Measurements from ENCODE around the gene STRA8.

STRA8 gene

GRCh38 chr7:135239263-135239662 lies 5.6 kb downstream of the STRA8 start:
- DNase-seq = no peak

- no peak for DNase-seq
Measured at GRCh38 chr7:135240441-135240840, 6.8 kb downstream of the STRA8 start.

GRCh38 chr7:135242096-135242684 lies 8.6 kb downstream of the STRA8 start:
- no peak for DNase-seq

DNA sequence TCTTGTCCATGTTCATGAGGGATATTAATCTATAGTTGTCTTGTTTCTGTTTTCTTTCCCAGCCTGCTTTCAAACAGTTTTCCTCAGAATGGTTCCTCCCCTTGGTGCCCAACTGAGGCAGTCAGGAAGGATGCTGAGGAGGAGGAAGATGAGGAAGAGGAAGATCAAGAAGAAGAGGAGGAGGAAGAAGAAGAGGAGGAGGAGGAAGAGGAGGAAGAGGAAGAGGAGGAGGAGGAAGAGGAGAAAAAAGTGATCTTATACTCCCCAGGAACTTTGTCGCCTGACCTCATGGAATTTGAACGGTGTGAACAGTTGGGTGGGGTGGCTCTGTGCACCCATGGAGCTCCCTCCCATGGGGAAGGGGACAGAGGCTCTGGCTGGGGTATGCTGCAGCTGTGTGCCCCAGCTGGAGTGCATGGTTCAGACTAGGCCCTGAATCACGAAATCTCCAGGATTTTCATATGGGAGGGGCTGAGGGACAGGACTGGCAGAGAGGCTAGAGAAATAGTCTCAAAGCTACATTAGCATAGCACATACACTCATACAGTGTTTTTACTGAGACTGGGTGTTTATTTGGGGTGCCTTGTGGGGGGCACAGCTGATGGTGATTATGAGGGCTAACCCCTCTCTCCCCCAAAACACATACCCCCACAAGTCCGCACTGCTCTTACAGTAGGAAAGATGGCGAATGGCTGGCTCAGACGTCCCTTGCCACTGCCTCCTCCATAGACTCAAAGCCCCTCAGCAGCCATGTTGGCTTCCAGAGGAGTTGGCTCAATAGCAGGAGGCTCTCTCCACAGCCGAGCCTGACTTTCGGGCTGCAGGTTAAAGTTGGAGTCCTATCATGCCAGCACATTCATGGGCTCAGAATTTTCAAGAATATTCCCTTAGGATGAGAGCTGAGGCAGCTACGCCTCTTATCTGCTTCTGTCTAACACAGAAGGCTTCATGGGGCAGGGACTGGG lies 11.9 kb downstream of the STRA8 start:
- DNase-seq = no peak

- DNase-seq = no peak
Measured at GRCh38 chr7:135246191-135246825, 12.7 kb downstream of the STRA8 start.

GRCh38 chr7:135247746-135248471 lies 14.3 kb downstream of the STRA8 start:
- no peak for DNase-seq

GRCh38 chr7:135248546-135248945 lies 14.9 kb downstream of the STRA8 start:
- no peak for DNase-seq

DNA sequence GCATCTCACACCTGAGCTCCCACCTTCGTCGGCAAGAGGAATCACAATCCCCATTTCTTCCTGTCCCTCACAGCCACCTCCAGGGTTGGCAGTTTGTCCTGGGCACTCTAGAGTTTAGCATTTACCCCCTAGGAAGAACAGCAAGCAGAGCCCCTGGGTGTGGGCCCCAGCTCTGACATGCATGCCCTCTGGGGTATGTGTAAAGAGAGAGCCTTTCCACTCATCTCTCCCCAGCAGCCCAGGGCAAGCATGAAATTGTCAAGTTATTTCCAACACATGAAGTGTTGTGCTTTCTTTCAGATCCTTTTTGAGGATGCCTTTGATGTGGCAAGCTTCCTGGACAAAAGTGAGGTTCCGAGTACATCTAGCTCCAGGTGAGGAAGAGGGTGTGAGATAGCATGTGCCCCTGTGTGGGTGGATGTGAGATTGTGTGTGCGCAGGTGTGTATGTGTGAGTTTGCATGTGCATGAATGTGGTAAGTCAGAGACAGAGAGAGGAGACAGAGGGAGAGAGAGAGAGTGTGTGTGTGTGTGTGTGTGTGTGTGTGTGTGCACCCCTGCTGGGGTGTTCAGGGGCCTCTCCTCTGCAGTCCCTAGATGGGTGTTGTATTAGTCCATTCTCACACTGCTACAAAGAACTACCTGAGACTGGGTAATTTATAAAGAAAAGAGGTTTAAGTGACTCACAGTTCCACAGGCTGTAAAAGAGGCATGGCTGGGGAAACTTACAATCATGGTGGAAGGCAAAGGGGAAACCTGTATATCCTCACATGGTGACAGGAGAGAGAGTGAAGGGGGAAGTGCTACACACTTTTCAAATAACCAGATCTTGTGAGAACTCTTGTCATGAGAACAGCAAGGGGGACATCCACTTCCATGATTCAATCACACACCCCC lies 18.1 kb downstream of the STRA8 start:
- DNase-seq = no peak

GRCh38 chr7:135253851-135254771 lies 20.5 kb downstream of the STRA8 start:
- DNase-seq = peak; percentile 72 to 91

DNA sequence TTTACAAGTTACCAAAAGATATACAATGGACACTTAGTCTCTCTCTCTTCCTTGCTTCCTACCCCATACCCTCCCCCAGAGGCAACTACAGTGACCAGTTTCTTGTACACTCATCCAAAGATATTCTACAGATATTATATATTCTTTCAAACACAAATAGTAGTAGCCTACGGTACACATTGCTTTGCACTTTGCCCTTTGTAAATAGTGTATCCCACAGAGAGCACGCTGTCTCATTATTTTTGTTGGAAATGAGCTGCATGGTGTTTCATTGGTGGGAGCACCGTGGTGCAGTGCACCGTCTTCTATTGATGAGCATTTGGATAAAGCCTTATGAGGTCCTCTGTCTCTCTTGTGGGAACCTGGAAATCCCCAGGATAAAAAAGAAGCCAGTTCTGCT lies 24.2 kb downstream of the STRA8 start:
- DNase-seq = no peak

- no peak for DNase-seq
Measured at GRCh38 chr7:135258585-135258984, 24.9 kb downstream of the STRA8 start.

DNA sequence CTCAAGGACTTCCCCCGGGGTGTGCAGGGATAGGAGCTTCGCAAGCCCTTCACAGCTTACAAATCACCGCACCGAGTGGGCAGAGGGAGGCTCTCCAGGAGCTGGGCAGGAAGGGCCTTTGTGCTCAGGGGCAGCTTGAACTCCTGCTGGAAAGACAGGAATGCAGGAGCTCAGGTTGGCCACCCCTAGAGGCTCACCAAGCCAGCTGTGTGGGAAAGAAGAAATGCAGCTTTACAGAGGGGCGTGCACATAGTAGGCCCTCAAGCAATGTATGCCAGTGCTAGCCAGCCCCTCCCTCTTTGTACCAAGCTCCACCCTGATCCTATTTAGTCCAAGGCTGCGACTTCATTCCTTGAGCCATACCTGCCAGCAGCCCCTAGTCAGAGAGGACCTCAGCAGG lies 26.1 kb downstream of the STRA8 start:
- no peak for DNase-seq

- no peak for DNase-seq
Measured at GRCh38 chr7:135260470-135260869, 26.8 kb downstream of the STRA8 start.

DNA sequence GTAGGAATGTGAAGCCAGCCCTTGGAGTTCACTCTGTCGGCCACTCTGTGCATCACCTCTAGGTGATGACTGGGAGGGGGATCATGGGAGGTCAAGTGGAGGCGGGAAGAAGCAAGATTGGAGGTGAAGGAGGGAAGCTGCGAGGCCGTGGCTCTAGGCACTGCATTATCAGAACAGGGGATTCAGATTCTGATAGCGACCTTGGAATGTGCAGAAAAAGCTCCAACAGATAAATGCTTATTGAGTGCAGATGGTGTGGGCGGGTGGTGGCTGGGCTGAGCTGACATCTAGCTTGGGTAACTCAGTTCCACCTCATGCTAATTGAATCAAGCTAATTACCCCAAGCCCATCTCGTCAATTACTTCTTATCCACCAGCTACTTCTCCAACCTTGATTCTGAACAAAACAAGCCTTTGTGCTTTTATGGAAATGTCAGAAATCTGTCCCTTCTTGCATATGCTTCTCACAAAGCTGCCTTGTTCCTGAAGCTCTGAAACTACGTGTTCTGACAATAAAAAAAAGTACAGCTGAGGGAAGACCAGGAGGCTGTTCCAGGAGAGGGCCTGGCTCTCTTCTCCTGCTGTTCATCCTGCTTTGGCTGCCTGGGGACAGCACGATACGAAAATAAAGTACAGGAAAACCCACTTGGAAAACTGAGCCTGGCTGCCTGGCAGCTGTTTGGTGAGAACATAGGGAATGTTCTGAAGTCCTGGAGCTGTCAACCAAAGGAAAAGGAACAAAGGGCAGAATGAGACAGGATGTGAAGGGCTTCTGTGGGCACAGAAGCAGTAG lies 27.5 kb downstream of the STRA8 start:
- DNase-seq = peak; percentile 53 to 88

DNA sequence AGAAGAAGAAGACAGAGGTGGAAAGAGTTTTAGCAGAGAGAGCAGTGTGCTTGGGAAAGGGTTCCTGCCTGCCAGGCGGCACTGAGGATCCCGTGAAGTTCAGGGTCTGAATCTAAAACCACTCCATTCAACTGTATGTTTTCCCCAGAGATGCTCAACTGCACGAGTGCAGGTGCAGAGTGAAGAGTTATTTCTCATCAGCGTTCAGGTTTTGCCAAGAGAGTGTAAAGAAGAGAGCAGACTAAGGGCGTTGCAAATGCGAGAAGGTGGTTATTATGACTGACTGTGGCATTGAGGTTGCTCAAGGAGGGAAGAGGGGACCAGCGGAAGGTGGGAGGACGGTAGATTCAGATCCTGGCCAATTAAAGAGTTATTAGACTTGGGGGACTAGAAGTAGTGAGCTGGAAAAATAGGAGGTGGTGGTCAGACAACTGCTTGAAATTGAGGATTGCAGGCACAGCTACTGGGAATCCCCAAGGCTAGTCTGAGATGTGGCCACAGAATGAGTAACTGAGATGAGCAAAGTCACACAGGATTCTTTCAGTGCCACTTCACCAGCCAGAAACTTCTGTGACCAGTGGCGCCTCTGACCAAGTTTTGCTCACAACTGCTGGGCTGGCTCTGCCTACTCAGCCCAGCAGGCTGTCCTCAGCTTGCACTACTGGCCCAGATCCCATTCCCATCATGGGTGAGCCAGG lies 29.1 kb downstream of the STRA8 start:
- no peak for DNase-seq

GRCh38 chr7:135263321-135263970 lies 29.8 kb downstream of the STRA8 start:
- DNase-seq = no peak

DNA sequence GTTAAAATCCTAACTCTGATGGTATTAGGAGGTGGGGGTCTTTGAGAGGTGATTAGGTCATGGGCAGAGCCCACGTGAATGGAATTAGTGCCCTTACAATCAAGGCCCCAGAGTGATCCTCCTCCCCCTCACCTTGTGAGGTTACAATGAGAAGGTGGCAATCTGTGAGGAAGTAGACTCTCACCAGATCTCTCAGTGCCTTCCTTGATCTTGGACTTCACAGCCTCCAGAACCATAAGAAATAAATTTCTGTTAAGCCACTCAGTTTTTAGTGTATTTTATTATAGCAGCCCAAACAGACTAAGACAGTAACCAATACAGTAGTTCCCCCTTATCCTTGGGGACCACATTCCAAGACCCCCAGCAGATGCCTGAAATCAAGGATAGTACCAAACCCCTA lies 32.0 kb downstream of the STRA8 start:
- no peak for DNase-seq

GRCh38 chr7:135269921-135270320 lies 36.3 kb downstream of the STRA8 start:
- no peak for DNase-seq

Measured in hippocampal formation (tissue), 2 donors.